ENCODE measurements around the gene WNT9B.
A peak's percentile ranks its signal among the peaks of the same experiment; 100 is the strongest.

Gene WNT9B

GRCh38 chr17:46841561-46842379, 9.6 kb upstream of the WNT9B start:
- peak; percentile 76 for TF ChIP-seq FOXP2 (optimal IDR thresholded peaks at IDR 0.05; ENCODE audit: borderline replicate concordance, extremely low read depth, extremely low read length, insufficient read depth)
- no peak for TF ChIP-seq REST (IDR thresholded peaks at IDR 0.05; ENCODE audit: insufficient read depth in 1 of 2, low read depth in 2 of 2, low read length in 2 of 2)

- TF ChIP-seq REST (IDR thresholded peaks at IDR 0.05; ENCODE audit: insufficient read depth in 1 of 2, low read depth in 2 of 2, low read length in 2 of 2) (no peak), POLR2AphosphoS5 (IDR thresholded peaks at IDR 0.05; ENCODE audit: low read depth, low read length) (no peak), TAF1 (IDR thresholded peaks at IDR 0.05; ENCODE audit: borderline replicate concordance, insufficient read depth, low read length) (no peak), SIN3A (IDR thresholded peaks at IDR 0.05; ENCODE audit: borderline replicate concordance, insufficient read depth, low read length) (no peak), FOXP2 (optimal IDR thresholded peaks at IDR 0.05; ENCODE audit: borderline replicate concordance, extremely low read depth, extremely low read length, insufficient read depth) (no peak)
These were observed 8.5 kb upstream of the WNT9B start for GRCh38 chr17:46842835-46843234.

- TF ChIP-seq TAF1 (IDR thresholded peaks at IDR 0.05; ENCODE audit: borderline replicate concordance, insufficient read depth, low read length), result no peak
- TF ChIP-seq FOXP2 (optimal IDR thresholded peaks at IDR 0.05; ENCODE audit: borderline replicate concordance, extremely low read depth, extremely low read length, insufficient read depth), result no peak
- TF ChIP-seq SIN3A (IDR thresholded peaks at IDR 0.05; ENCODE audit: borderline replicate concordance, insufficient read depth, low read length), result no peak
- no peak for TF ChIP-seq POLR2AphosphoS5 (IDR thresholded peaks at IDR 0.05; ENCODE audit: low read depth, low read length)
- no peak for TF ChIP-seq REST (IDR thresholded peaks at IDR 0.05; ENCODE audit: insufficient read depth in 1 of 2, low read depth in 2 of 2, low read length in 2 of 2)
These were observed 3.9 kb upstream of the WNT9B start for GRCh38 chr17:46847204-46848191.

GRCh38 chr17:46848534-46848933, 2.8 kb upstream of the WNT9B start:
- no peak for TF ChIP-seq FOXP2 (optimal IDR thresholded peaks at IDR 0.05; ENCODE audit: borderline replicate concordance, extremely low read depth, extremely low read length, insufficient read depth)
- TF ChIP-seq SIN3A (IDR thresholded peaks at IDR 0.05; ENCODE audit: borderline replicate concordance, insufficient read depth, low read length), result no peak
- TF ChIP-seq REST (IDR thresholded peaks at IDR 0.05; ENCODE audit: insufficient read depth in 1 of 2, low read depth in 2 of 2, low read length in 2 of 2), result no peak
